Amniotic epithelial cell (primary cell): ENCODE measurements around the gene PCNX3.

Source experiments
- DNase-seq: peaks from one replicate; pipeline ENCODE4 v3.0.0-alpha.2; 2010; ENCODE audit warnings: low read depth

The PCNX3 gene

GRCh38 chr11:65640483-65641296 is 25.1 kb downstream of the PCNX3 start:
- no peak for DNase-seq

GRCh38 chr11:65641297-65642013 is 25.9 kb downstream of the PCNX3 start:
- DNase-seq: no peak

GRCh38 chr11:65642014-65642671 is 26.6 kb downstream of the PCNX3 start:
- no peak for DNase-seq

- DNase-seq: peak; percentile 17
Observed at GRCh38 chr11:65643971-65644370, 28.4 kb downstream of the PCNX3 start.

GRCh38 chr11:65644837-65645236 is 29.3 kb downstream of the PCNX3 start:
- no peak for DNase-seq

GRCh38 chr11:65645710-65646109 is 30.1 kb downstream of the PCNX3 start:
- peak; percentile 39 for DNase-seq

- DNase-seq: no peak
Observed at GRCh38 chr11:65646288-65646957, 30.8 kb downstream of the PCNX3 start.

- peak; percentile 55 for DNase-seq
Observed at GRCh38 chr11:65646958-65647701, 31.6 kb downstream of the PCNX3 start.

GRCh38 chr11:65648997-65649493 is 33.5 kb downstream of the PCNX3 start:
- no peak for DNase-seq

- DNase-seq: no peak
Observed at GRCh38 chr11:65649656-65650546, 34.3 kb downstream of the PCNX3 start.

- DNase-seq: no peak
Observed at GRCh38 chr11:65650547-65651338, 35.2 kb downstream of the PCNX3 start.

GRCh38 chr11:65651339-65651588 is 35.7 kb downstream of the PCNX3 start:
- no peak for DNase-seq

- DNase-seq: peak; percentile 70
Observed at GRCh38 chr11:65651589-65652510, 36.3 kb downstream of the PCNX3 start.

GRCh38 chr11:65652511-65653228 is 37.1 kb downstream of the PCNX3 start:
- peak; percentile 88 for DNase-seq

- DNase-seq: no peak
Observed at GRCh38 chr11:65653229-65654225, 38.0 kb downstream of the PCNX3 start.
